Left lung (tissue), 10 donors: ENCODE results near the gene ARID1A. TPM values are rescaled to one million over a fixed set of nuclear protein-coding genes. Genes with fewer than 3 reads are reported as not detected.

Experiments
- ATAC-seq: fragments of 200-7000 bp; cut with Tn5 transposase; one replicate; pipeline ENCODE4 v1.9.1; 2020; ENCODE audit warnings: moderate library complexity
- DNase-seq, 4 donors: peaks; one replicate each; pipeline ENCODE4 v3.0.0-alpha.2; 2013 to 2020
- H3K27ac ChIP-seq, 2 donors: fragments of 200-600 bp; sonication (generic) in 1 of 2; one replicate each; pipeline versions ENCODE4 v1.5.0 to v1.8.0; 2020 to 2021
- H3K27me3 ChIP-seq, 2 donors: fragments of 200-600 bp; sonication (generic) in 1 of 2; one replicate each; pipeline versions ENCODE4 v1.5.0 to v1.8.0; 2020 to 2021
- H3K36me3 ChIP-seq, 2 donors: fragments of 200-600 bp; sonication (generic) in 1 of 2; one replicate each; pipeline versions ENCODE4 v1.5.0 to v1.8.0; 2020 to 2021
- H3K4me1 ChIP-seq, 2 donors: fragments of 200-600 bp; one replicate each; pipeline ENCODE4 v1.8.0; 2021
- H3K4me3 ChIP-seq, 2 donors: fragments of 200-600 bp; sonication (generic) in 1 of 2; one replicate each; pipeline versions ENCODE4 v1.5.0 to v1.8.0; 2020 to 2021; ENCODE audit warnings: mild to moderate bottlenecking in 1 of 2
- H3K9me3 ChIP-seq, 2 donors: fragments of 200-600 bp; sonication (generic) in 1 of 2; one replicate each; pipeline versions ENCODE4 v1.5.0 to v1.8.0; 2020 to 2021
- intact Hi-C, 2 donors: fragments of 100-400 bp; cut with DNase I; formaldehyde crosslinking; loops; one replicate each; pipeline versions ENCODE4 v1.11.2 to v1.14.2; 2022
- polyA plus RNA-seq, 6 donors: library from polyadenylated mRNA; unstranded; fragments of 120-200 nt; gene quantifications; one replicate each; pipeline ENCODE4 v1.2.1, GENCODE V29; 2013; ENCODE audit not compliant: insufficient read length in 6 of 6
- total RNA-seq, 2 donors: library from RNA; stranded (reverse); fragmentation: NEBNext Ultra II Directional; extraction: Animal tissue kit (Norgen Biotek cat#: 25700); gene quantifications; one replicate each; pipeline ENCODE4 v1.2.1, GENCODE V29; 2021
- TF ChIP-seq, protein P1 (sequence below), 2 donors: fragments of 200-600 bp; sonication (generic) in 1 of 2; IDR thresholded peaks; one replicate each; pipeline versions ENCODE4 v1.5.0 to v1.8.0; 2021; ENCODE audit warnings: antibody characterized with exemption in 2 of 2
- donor health status: DM: no; HTN: yes; CAD: no.
- donor health status: DM: no; HTN: no; CAD: no.

The ARID1A gene
- total and polyA plus RNA-seq, 8 donors: 65.5 to 106 (median 97.0) TPM

DNA sequence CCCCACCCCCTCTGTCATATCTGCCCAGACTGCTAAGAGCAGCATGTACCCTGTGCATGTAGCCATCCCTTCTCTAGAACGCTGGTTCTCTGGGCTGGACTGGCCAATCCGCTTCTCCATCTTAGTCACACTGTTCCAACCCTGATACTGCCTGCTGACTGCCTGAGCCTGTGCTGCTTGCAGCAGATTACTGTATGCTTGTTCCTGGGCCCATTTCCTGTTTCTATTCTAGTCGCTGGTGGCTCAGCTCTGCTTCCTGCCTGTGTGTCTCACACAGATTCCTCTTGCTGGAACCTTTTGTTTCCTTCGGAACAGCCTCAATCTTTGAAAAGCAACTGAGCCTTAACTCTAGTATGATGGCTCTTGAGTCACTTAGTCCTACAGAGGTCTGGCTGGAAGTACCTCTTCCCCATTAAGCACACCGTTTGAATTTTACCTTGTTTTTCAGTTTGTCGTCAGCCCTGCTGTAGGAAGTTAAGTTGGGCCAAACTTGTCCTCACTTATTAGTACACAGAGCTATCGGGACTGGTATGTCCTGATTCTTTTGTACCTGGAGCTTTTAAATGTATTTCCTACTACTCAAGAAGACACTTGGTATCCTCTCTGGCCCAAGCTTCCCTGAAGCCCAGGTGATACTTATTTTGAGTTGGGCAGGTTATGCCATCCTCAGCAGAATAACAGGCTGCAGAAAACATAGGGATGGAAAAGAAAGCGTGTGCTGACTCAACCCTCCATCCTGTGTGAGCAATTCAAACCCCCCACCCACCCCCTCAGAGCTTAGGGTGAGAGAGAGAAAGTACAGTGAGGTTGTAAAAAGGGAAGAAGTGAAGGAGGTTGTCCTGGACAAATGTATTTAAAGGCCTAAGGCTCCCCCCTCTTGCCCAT is 48.5 kb downstream of the ARID1A start:
- TF ChIP-seq, protein P1, sequence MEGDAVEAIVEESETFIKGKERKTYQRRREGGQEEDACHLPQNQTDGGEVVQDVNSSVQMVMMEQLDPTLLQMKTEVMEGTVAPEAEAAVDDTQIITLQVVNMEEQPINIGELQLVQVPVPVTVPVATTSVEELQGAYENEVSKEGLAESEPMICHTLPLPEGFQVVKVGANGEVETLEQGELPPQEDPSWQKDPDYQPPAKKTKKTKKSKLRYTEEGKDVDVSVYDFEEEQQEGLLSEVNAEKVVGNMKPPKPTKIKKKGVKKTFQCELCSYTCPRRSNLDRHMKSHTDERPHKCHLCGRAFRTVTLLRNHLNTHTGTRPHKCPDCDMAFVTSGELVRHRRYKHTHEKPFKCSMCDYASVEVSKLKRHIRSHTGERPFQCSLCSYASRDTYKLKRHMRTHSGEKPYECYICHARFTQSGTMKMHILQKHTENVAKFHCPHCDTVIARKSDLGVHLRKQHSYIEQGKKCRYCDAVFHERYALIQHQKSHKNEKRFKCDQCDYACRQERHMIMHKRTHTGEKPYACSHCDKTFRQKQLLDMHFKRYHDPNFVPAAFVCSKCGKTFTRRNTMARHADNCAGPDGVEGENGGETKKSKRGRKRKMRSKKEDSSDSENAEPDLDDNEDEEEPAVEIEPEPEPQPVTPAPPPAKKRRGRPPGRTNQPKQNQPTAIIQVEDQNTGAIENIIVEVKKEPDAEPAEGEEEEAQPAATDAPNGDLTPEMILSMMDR (IDR thresholded peaks at IDR 0.05): no peak
- intact Hi-C loops: no loop called here
- peak in 3 of 4 donors; percentile 60 to 86 (median 76) for DNase-seq
- peak; percentile 95 for ATAC-seq
- Histone ChIP-seq H3K27ac (peak overlapping the region; percentile 76 to 94), H3K4me1 (peaks cover 18 to 84% of the 10 kb centered on the region in 2 donors), H3K4me3 (peak overlapping the region in 1 of 2 donors; percentile 17), H3K9me3 (no peaks in the 10 kb centered on the region), H3K27me3 (no peaks in the 10 kb centered on the region), H3K36me3 (peaks cover 0 to 59% of the 10 kb centered on the region in 2 donors)

DNA sequence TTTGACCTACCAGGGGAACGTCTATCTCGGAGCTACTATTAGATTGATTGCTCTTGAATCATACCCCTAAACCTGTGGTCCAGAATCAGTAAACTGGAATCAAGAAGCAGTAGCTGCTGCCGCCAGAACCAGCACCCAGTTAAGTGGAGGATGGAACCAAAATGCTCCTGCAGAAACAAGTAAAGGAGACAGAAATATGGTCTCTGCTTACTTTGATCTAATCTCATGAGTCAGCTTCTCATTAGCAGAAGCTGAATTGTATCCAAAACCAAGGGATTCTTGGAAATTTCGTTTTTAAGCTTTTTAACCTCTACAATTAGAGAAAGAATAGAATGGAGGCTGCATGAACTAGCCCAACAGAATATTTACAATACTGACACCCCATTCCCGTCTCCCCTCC is 49.4 kb downstream of the ARID1A start:
- H3K27me3 ChIP-seq: no peaks in the 10 kb centered on the region
- peak overlapping the region in 1 of 2 donors; percentile 17 for H3K4me3 ChIP-seq
- DNase-seq (no peak), ATAC-seq (no peak)
- no peaks in the 10 kb centered on the region for H3K9me3 ChIP-seq
- peak overlapping the region; percentile 76 to 94 for H3K27ac ChIP-seq
- intact Hi-C loops: no loop called here
- H3K36me3 ChIP-seq: peaks cover 0 to 58% of the 10 kb centered on the region in 2 donors
- TF ChIP-seq, protein P1 (IDR thresholded peaks at IDR 0.05): no peak
- peaks cover 20 to 84% of the 10 kb centered on the region in 2 donors for H3K4me1 ChIP-seq

DNA sequence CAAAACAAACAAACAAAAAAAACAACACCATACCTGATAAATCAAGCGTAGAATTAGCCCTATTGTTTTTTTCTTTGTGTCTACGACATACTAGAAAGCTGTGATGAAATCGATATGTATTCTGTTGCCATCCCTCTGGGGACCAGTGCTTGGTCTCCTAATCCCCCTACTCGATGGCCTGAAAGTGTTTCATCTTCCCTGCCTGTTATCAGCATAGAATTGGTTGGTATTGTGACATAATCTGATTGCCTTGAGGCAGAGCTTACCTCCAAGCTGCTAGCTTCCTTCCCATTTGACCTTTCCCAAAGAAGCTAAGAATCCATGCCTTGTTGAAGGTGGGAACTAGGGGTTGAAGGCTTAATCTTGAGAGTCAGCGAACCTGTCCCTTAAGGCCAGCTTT is 51.2 kb downstream of the ARID1A start:
- Histone ChIP-seq H3K4me1 (peaks cover 23 to 83% of the 10 kb centered on the region in 2 donors), H3K27ac (peak overlapping the region in 1 of 2 donors; percentile 20), H3K27me3 (no peaks in the 10 kb centered on the region), H3K9me3 (no peaks in the 10 kb centered on the region), H3K36me3 (peaks cover 0 to 66% of the 10 kb centered on the region in 2 donors), H3K4me3 (no peak overlapping the region)
- no peak for ATAC-seq
- TF ChIP-seq, protein P1 (IDR thresholded peaks at IDR 0.05): no peak
- DNase-seq: no peak
- intact Hi-C loops: no loop called here

DNA sequence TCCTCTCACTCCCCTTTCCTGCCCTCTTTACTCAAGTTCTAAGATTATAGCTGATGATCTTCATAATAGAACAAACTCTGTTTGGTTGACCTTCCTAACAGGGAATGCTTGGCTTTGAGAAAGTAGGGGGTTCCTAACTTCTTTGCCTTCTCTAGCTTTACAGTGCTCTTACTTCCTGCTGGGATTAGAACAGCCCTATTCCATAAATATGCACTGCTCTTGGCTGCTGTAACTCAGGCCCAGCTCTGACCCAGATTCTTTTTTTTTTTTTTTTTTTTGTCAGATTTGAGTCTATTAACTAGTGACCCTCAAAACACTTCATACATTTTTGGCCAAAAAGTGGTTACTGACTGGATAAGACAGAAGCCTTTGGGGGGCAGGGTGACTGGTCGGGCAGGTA is 52.5 kb downstream of the ARID1A start:
- Histone ChIP-seq H3K4me3 (no peak overlapping the region), H3K4me1 (peaks cover 26 to 75% of the 10 kb centered on the region in 2 donors), H3K27me3 (no peaks in the 10 kb centered on the region), H3K36me3 (peaks cover 0 to 67% of the 10 kb centered on the region in 2 donors), H3K9me3 (no peaks in the 10 kb centered on the region), H3K27ac (peak overlapping the region in 1 of 2 donors; percentile 20)
- DNase-seq: no peak
- intact Hi-C loops: no loop called here
- TF ChIP-seq, protein P1 (IDR thresholded peaks at IDR 0.05): no peak
- no peak for ATAC-seq

DNA sequence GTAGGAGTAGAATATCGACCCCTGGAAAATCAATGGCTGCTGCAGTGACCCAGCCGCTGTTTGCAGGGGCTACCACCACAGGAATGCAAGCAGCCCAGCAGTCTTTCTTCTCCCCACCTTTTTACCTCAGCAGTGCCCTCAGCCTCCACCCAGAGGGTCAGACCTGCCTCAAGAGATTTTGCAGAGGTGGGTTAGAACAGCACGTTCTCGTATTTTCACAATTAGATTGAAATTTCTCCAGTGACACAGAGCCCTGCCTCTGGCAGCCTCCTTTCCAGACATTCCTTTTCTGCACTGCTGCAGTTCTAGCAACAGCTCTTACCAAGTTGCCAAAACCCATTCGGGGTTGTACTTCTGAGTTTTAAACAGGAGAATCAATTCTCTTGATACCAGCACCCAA is 53.6 kb downstream of the ARID1A start:
- TF ChIP-seq, protein P1 (IDR thresholded peaks at IDR 0.05): no peak
- peaks cover 25 to 72% of the 10 kb centered on the region in 2 donors for H3K4me1 ChIP-seq
- intact Hi-C loops: no loop called here

More for the DNA sequence above, 53.6 kb downstream of the ARID1A start:
- no peaks in the 10 kb centered on the region for H3K9me3 ChIP-seq
- no peak for ATAC-seq
- H3K27me3 ChIP-seq: no peaks in the 10 kb centered on the region
- no peak for DNase-seq
- H3K36me3 ChIP-seq: peaks cover 0 to 72% of the 10 kb centered on the region in 2 donors
- H3K4me3 ChIP-seq: no peak overlapping the region
- peak overlapping the region in 1 of 2 donors; percentile 64 for H3K27ac ChIP-seq
